ENCODE measurements around the gene CDH24. TPM values are rescaled to one million over a fixed set of nuclear protein-coding genes. Genes with fewer than 3 reads are reported as not detected.

Gene CDH24
- total and polyA plus RNA-seq, 2 experiments from 2014 or later, result 4.4 to 17.8 TPM

GRCh38 chr14:23101986-23102625, 44.8 kb upstream of the CDH24 start:
- Histone ChIP-seq H3K9me2 (ENCODE audit: insufficient read depth) (0 out of 2 replicates have a peak, but pooled peaks cover 4% of the 10 kb centered on the region), H3F3A (replicated peaks; ENCODE audit: low read depth) (no peaks in the 10 kb centered on the region), H3K4me1 (ENCODE audit: insufficient read depth) (peaks cover 13% of the 10 kb centered on the region), H3K36me3 (ENCODE audit: insufficient read depth) (peaks cover 11% of the 10 kb centered on the region; the same call in 1 of the 2 replicates), H3K27me3 (ENCODE audit: insufficient read depth) (no peaks in the 10 kb centered on the region), H3K79me2 (replicated peaks; ENCODE audit: insufficient read depth) (peaks cover 18% of the 10 kb centered on the region), H3K4me3 (no peak overlapping the region), H3K27ac (ENCODE audit: low read depth) (no peak overlapping the region), H2AFZ (no peak overlapping the region), H3K4me2 (no peak overlapping the region), H4K20me1 (replicated peaks; ENCODE audit: insufficient read depth) (peaks cover 20% of the 10 kb centered on the region)
- no peak overlapping the region for H3K4me3 Mint-ChIP-seq
- H3K27ac Mint-ChIP-seq, result no peak overlapping the region
- TF ChIP-seq REST (IDR thresholded peaks at IDR 0.05; ENCODE audit: unreplicated experiment), result no peak
- TF ChIP-seq EZH2phosphoT487 (IDR thresholded peaks at IDR 0.05; ENCODE audit: unreplicated experiment), result no peak
- TF ChIP-seq, protein P1, sequence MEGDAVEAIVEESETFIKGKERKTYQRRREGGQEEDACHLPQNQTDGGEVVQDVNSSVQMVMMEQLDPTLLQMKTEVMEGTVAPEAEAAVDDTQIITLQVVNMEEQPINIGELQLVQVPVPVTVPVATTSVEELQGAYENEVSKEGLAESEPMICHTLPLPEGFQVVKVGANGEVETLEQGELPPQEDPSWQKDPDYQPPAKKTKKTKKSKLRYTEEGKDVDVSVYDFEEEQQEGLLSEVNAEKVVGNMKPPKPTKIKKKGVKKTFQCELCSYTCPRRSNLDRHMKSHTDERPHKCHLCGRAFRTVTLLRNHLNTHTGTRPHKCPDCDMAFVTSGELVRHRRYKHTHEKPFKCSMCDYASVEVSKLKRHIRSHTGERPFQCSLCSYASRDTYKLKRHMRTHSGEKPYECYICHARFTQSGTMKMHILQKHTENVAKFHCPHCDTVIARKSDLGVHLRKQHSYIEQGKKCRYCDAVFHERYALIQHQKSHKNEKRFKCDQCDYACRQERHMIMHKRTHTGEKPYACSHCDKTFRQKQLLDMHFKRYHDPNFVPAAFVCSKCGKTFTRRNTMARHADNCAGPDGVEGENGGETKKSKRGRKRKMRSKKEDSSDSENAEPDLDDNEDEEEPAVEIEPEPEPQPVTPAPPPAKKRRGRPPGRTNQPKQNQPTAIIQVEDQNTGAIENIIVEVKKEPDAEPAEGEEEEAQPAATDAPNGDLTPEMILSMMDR (conservative IDR thresholded peaks at IDR 0.05; ENCODE audit: low read depth in 2 of 2), result no peak
- TF ChIP-seq, protein P2, sequence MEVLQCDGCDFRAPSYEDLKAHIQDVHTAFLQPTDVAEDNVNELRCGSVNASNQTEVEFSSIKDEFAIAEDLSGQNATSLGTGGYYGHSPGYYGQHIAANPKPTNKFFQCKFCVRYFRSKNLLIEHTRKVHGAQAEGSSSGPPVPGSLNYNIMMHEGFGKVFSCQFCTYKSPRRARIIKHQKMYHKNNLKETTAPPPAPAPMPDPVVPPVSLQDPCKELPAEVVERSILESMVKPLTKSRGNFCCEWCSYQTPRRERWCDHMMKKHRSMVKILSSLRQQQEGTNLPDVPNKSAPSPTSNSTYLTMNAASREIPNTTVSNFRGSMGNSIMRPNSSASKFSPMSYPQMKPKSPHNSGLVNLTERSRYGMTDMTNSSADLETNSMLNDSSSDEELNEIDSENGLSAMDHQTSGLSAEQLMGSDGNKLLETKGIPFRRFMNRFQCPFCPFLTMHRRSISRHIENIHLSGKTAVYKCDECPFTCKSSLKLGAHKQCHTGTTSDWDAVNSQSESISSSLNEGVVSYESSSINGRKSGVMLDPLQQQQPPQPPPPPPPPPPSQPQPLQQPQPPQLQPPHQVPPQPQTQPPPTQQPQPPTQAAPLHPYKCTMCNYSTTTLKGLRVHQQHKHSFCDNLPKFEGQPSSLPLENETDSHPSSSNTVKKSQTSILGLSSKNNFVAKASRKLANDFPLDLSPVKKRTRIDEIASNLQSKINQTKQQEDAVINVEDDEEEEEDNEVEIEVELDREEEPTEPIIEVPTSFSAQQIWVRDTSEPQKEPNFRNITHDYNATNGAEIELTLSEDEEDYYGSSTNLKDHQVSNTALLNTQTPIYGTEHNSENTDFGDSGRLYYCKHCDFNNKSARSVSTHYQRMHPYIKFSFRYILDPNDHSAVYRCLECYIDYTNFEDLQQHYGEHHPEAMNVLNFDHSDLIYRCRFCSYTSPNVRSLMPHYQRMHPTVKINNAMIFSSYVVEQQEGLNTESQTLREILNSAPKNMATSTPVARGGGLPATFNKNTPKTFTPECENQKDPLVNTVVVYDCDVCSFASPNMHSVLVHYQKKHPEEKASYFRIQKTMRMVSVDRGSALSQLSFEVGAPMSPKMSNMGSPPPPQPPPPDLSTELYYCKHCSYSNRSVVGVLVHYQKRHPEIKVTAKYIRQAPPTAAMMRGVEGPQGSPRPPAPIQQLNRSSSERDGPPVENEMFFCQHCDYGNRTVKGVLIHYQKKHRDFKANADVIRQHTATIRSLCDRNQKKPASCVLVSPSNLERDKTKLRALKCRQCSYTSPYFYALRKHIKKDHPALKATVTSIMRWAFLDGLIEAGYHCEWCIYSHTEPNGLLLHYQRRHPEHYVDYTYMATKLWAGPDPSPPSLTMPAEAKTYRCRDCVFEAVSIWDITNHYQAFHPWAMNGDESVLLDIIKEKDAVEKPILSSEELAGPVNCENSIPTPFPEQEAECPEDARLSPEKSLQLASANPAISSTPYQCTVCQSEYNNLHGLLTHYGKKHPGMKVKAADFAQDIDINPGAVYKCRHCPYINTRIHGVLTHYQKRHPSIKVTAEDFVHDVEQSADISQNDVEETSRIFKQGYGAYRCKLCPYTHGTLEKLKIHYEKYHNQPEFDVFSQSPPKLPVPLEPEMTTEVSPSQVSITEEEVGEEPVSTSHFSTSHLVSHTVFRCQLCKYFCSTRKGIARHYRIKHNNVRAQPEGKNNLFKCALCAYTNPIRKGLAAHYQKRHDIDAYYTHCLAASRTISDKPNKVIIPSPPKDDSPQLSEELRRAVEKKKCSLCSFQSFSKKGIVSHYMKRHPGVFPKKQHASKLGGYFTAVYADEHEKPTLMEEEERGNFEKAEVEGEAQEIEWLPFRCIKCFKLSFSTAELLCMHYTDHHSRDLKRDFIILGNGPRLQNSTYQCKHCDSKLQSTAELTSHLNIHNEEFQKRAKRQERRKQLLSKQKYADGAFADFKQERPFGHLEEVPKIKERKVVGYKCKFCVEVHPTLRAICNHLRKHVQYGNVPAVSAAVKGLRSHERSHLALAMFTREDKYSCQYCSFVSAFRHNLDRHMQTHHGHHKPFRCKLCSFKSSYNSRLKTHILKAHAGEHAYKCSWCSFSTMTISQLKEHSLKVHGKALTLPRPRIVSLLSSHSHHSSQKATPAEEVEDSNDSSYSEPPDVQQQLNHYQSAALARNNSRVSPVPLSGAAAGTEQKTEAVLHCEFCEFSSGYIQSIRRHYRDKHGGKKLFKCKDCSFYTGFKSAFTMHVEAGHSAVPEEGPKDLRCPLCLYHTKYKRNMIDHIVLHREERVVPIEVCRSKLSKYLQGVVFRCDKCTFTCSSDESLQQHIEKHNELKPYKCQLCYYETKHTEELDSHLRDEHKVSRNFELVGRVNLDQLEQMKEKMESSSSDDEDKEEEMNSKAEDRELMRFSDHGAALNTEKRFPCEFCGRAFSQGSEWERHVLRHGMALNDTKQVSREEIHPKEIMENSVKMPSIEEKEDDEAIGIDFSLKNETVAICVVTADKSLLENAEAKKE (CRISPR knock-in tag; IDR thresholded peaks at IDR 0.05), result no peak
- TF ChIP-seq CREB1 (CRISPR knock-in tag; IDR thresholded peaks at IDR 0.05; ENCODE audit: low read depth), result no peak
- TF ChIP-seq ZNF114 (CRISPR knock-in tag; IDR thresholded peaks at IDR 0.05), result no peak
- TF ChIP-seq JUNB (IDR thresholded peaks at IDR 0.05; ENCODE audit: unreplicated experiment), result no peak
- TF ChIP-seq ZNF331 (CRISPR knock-in tag; IDR thresholded peaks at IDR 0.05; ENCODE audit: low read depth), result no peak
- no peak for TF ChIP-seq STAT1 (IDR thresholded peaks at IDR 0.05; ENCODE audit: unreplicated experiment)
- no peaks in the 10 kb centered on the region; the same call in 2 of the 3 replicates for H3K9me3 Mint-ChIP-seq
- peaks cover 36% of the 10 kb centered on the region for H3K4me1 Mint-ChIP-seq
- ATAC-seq (no peak), DNase-seq (ENCODE audit: low spot score) (no peak)
- peaks cover 21% of the 10 kb centered on the region for H3K36me3 Mint-ChIP-seq (ENCODE audit: low read depth)
- H3K27me3 Mint-ChIP-seq (ENCODE audit: insufficient read depth, low read depth, poor library complexity), result peaks cover 17% of the 10 kb centered on the region
